Choroid plexus epithelial cell (primary cell): ENCODE measurements around the gene LAMTOR1.
"Not testable (repeated sequence)": the region's sequence is repeated elsewhere in the genome, so short reads cannot be mapped to it uniquely, and the experiment has no call there.

Experiments
- DNase-seq: peaks from one replicate; pipeline ENCODE4 v3.0.0-alpha.2; 2010; ENCODE audit warnings: low read depth
- H3K4me3 ChIP-seq: 2 replicates; pipeline ENCODE4 v1.5.1; 2011; ENCODE audit warnings: low read depth, mild to moderate bottlenecking, control low read depth, low read length, moderate library complexity
- TF ChIP-seq, protein P1 (sequence below): conservative IDR thresholded peaks from 2 replicates; pipeline ENCODE4 v1.5.1; 2011; ENCODE audit warnings: low read depth, mild to moderate bottlenecking, control low read depth, inconsistent platforms, low read length, moderate library complexity

Gene LAMTOR1

DNA sequence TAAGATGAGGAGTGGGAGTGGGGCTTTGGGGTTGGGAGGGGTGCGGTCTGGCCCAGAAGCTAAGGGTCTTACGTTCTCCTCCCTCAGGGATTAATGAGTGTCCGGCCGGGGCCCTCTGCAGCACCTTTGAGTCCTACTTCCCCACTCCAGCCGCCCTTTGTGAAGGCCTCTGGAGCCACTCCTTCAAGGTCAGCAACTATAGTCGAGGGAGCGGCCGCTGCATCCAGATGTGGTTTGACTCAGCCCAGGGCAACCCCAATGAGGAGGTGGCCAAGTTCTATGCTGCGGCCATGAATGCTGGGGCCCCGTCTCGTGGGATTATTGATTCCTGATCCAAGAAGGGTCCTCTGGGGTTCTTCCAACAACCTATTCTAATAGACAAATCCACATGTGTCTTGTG, 36.4 kb upstream of the LAMTOR1 start:
- DNase-seq, result no peak
- no peak overlapping the region for H3K4me3 ChIP-seq
- TF ChIP-seq, protein P1, sequence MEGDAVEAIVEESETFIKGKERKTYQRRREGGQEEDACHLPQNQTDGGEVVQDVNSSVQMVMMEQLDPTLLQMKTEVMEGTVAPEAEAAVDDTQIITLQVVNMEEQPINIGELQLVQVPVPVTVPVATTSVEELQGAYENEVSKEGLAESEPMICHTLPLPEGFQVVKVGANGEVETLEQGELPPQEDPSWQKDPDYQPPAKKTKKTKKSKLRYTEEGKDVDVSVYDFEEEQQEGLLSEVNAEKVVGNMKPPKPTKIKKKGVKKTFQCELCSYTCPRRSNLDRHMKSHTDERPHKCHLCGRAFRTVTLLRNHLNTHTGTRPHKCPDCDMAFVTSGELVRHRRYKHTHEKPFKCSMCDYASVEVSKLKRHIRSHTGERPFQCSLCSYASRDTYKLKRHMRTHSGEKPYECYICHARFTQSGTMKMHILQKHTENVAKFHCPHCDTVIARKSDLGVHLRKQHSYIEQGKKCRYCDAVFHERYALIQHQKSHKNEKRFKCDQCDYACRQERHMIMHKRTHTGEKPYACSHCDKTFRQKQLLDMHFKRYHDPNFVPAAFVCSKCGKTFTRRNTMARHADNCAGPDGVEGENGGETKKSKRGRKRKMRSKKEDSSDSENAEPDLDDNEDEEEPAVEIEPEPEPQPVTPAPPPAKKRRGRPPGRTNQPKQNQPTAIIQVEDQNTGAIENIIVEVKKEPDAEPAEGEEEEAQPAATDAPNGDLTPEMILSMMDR, result no peak

DNA sequence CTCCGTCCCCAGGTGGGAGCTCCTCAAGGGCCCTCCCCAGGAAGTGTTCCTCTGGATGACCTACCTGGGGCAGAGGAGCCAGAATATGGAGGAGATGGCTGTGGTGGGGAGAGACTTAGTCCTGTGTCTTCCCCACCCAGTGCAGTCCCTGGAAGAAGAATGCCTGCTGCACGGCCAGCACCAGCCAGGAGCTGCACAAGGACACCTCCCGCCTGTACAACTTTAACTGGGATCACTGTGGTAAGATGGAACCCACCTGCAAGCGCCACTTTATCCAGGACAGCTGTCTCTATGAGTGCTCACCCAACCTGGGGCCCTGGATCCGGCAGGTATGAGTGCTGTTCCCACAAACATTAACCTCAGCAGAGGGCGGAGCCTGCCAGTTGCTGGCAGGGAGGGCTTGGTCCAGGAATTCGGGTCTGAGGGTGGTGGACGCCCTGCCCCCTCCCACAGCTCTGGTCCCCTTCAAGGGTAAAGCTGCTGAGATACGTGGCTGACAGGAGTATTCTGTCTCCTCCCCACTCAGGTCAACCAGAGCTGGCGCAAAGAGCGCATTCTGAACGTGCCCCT, 35.8 kb upstream of the LAMTOR1 start:
- no peak overlapping the region for H3K4me3 ChIP-seq
- TF ChIP-seq, protein P1, result no peak
- DNase-seq, result no peak

DNA sequence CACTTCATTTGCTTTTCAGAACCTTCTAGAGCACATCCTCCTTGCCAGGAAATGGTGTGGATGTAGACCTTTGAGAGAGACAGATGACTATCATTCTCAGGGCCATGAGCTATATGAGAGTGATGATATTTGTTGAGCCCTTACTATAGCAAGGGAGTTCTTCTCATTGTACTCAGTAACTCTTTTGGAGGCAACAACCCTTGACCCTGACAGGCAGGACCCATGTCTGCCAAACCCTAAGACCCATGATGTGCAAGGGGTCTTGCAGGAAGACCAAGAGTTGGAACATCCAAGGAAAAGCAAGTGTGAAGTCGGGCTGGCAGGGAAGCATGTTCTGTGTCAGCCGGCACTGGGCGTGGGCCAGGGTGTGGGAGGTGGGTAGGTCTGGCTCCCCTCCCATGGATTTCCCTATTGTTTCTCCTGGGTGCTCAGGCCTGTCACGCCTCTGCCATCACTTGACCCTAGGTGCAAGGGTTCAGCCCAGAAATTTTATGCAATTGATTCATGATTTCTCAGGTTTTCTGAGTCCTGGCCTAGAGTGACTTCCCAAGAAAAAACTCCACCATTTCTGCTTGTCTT, 33.7 kb upstream of the LAMTOR1 start:
- TF ChIP-seq, protein P1, result no peak

DNA sequence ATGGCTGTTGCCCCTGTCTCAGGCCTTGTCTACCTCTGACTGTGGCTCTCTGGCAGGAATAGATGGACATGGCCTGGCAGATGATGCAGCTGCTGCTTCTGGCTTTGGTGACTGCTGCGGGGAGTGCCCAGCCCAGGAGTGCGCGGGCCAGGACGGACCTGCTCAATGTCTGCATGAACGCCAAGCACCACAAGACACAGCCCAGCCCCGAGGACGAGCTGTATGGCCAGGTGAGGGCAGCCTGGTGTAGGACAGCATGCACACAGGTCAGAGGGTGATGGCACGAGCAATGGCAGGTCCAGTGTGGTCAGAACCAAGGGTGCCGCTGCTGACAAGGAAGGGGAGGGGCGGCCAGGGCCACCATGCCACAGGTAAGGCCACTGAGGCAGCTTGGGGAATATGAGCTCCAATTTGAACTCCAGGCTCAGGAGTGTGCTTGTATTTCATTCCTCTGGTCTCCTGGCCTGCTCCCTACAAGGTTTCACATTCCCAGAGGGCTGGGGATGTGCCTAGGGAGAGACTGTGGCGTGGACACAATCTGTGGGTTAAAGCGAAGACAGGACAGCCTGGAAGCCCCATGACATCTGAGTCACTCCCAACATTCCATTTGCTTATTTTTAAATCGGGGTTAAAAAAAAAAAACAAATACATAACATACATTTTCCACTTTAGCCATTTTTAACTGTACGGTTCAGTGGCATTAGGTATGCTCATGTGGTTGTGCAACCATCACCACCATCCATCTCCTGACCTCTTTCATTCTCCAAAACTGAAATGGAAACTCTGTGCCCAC, 33.0 kb upstream of the LAMTOR1 start:
- peak; percentile 35 for DNase-seq
- H3K4me3 ChIP-seq, result no peak overlapping the region

More for the DNA sequence above, 33.7 kb upstream of the LAMTOR1 start:
- DNase-seq, result no peak
- H3K4me3 ChIP-seq, result no peak overlapping the region

DNA sequence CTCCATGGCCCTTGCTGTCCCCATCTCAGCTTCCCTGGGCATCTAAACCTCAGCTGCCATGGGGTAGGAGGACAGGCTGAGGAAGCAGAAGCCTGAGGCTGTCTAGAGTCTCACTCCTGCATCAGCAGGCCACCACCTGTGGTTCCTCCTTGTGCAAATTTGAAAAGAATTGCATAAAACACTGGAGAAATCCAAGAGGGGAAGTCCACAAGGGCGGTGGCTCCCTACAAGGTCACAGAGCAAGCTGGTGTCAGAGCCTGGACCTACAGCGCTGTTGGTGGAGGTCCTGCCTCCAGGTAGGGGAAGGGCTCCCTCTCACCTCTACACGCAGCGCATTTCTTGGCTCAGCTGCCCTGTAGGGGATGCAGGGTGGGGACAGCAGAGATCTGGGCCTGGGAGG, 32.4 kb upstream of the LAMTOR1 start, which contains the start of gene FOLR3:
Gene FOLR3 (plus strand): TSS at position 253 of the 400 bp plus-strand sequence. CDS start 228 bp downstream, outside the sequence.
- not testable (repeated sequence) for H3K4me3 ChIP-seq, DNase-seq

More for the DNA sequence above, 33.0 kb upstream of the LAMTOR1 start:
- TF ChIP-seq, protein P1, result no peak

DNA sequence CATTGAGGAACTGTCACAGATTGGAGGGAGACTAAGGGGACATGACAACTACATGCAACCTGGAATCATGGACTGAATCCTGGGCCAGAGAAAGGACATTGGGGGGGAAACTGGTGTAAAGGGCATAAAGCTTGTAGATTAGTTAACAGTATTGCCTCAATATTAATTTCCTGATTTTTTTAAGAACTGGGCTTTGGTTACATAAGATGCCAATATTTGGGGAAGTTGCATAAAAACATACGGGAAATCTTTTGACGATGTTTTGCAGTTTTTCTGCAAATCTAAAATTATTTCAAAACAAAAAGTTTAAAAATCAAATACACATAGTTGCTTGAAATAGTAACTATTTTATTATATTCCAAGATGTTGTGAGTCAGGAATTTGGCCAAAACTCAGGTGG, 29.5 kb upstream of the LAMTOR1 start:
- no peak for DNase-seq
- TF ChIP-seq, protein P1, result no peak
- no peak overlapping the region for H3K4me3 ChIP-seq

DNA sequence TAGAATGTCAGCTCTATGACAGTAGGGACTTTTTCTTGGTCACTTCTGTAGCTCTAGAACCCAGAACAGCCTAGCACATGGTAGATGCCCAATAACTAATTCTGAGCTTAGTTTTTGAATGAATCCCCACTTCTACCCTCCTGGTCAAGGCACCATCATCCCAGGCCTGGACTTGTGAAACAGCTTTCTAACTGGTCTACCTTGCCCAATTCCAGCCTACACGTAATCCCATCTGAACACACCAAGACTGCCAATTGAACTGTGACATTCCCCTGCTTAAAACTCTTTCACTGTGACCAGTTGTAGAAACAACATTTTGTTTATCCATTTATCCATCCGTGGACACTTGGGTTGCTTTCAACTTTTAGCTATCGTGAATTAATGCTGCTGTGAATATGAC, 26.3 kb upstream of the LAMTOR1 start:
- no peak overlapping the region for H3K4me3 ChIP-seq
- TF ChIP-seq, protein P1, result no peak

More for the DNA sequence above, 26.3 kb upstream of the LAMTOR1 start:
- no peak for DNase-seq
